ENCODE measurements around the gene HES5.
"Not testable (repeated sequence)": the region's sequence is repeated elsewhere in the genome, so short reads cannot be mapped to it uniquely, and the experiment has no call there.

DNA sequence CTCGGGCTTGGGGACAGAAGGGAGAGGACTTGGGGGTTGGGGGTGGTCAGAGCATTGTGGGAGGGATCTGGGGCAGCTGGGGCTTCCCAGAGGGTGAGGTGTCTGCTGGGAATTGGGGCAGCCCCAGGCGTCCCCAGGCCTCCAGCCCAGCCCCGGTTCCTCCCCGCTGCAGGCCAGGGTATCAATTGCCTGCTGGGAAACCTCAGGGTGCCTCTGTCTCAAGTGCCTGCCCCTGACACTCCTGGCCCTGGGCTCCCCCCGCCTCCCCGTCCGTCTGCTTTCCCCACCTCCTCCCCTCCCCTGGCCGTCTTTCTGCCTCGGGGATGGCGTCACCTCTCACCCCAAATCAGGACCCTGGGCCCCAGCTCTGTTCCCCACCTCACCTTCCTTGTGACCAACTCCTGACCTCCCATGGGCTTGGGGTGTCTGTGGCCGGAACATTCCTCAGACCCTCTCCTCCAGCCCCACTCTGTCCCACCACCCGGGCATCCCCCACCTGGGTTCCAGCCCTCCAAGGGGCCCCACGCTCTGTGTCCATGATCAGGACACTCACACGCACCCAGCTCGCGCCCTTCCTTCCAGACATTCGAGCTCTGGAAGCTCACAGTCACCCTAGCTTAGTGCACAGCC lies 38.2 kb upstream of the HES5 start:
- not testable (repeated sequence) for TF ChIP-seq CTCF (IDR thresholded peaks at IDR 0.05 in 8 of 11, conservative IDR thresholded peaks at IDR 0.05 in 3 of 11); POLR2A (IDR thresholded peaks at IDR 0.05)

Measured in spleen (tissue), 7 donors.